Stimulated activated memory B cell treated with anti-CD40 and anti-IgM and Interleukin-4, amounts not matched to agents 10 μg/mL and 1 μg/mL and 100 μg/mL, for 72 hours (primary cell): ENCODE data around the gene RASA3.
"Not testable (repeated sequence)": the region's sequence is repeated elsewhere in the genome, so short reads cannot be mapped to it uniquely, and the experiment has no call there.

Experiments
- ATAC-seq: fragments of 150-1000 bp; cut with Tn5 transposase; 2 replicates; pipeline ENCODE4 v1.10.0; 2021
- H3K27ac Mint-ChIP-seq: one replicate; pipeline ENCODE4 v1.8.0; 2022; ENCODE audit warnings: mild to moderate bottlenecking, mixed read lengths
- H3K27me3 Mint-ChIP-seq: one replicate; pipeline ENCODE4 v1.8.0; 2022; ENCODE audit warnings: mixed read lengths
- H3K36me3 Mint-ChIP-seq: one replicate; pipeline ENCODE4 v1.8.0; 2022; ENCODE audit warnings: mixed read lengths
- H3K4me1 Mint-ChIP-seq: one replicate; pipeline ENCODE4 v1.8.0; 2022; ENCODE audit warnings: mixed read lengths
- H3K4me3 Mint-ChIP-seq: one replicate; pipeline ENCODE4 v1.8.0; 2022; ENCODE audit warnings: mild to moderate bottlenecking, moderate library complexity, mixed read lengths
- H3K9me3 Mint-ChIP-seq: one replicate; pipeline ENCODE4 v1.8.0; 2022; ENCODE audit warnings: mixed read lengths

RASA3 gene

GRCh38 chr13:114108894-114109293, 23.5 kb downstream of the RASA3 start:
- H3K9me3 Mint-ChIP-seq, result no peaks in the 10 kb centered on the region
- ATAC-seq, result no peak
- H3K4me3 Mint-ChIP-seq, result no peak overlapping the region
- peaks cover 8% of the 10 kb centered on the region for H3K36me3 Mint-ChIP-seq
- H3K4me1 Mint-ChIP-seq, result peaks cover 49% of the 10 kb centered on the region
- no peaks in the 10 kb centered on the region for H3K27me3 Mint-ChIP-seq
- peak overlapping the region; percentile 65 for H3K27ac Mint-ChIP-seq

DNA sequence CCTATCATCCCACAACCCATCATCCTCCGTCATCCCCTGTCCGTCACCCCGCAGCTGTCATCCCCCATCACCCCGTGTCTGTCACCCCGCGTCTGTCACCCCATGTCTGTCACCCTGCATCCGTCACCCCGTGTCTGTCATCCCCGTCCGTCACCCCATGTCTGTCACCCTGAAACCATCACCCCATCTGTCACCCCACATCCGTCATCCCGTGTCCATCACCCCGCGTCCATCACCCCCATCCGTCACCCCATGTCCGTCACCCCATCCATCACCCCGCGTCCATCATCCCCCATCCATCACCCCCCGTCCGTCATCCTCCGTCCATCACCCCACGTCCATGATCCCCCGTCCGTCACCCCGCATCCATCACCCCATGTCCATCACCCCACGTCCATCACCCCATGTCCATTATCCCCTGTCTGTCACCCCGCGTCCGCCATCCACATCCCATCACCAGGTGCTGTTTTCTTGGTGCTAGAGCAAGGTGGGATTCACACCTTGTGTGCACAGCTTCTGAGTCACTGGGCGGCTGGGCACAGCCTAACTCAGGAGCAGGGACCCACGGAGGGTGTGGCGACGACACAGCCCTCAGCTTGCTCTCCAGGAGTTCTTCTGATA, 24.2 kb downstream of the RASA3 start:
- no peak overlapping the region for H3K4me3 Mint-ChIP-seq
- H3K9me3 Mint-ChIP-seq, result no peaks in the 10 kb centered on the region
- H3K27me3 Mint-ChIP-seq, result no peaks in the 10 kb centered on the region
- peaks cover 47% of the 10 kb centered on the region for H3K4me1 Mint-ChIP-seq
- peak overlapping the region; percentile 65 for H3K27ac Mint-ChIP-seq
- no peak for ATAC-seq
- peaks cover 6% of the 10 kb centered on the region for H3K36me3 Mint-ChIP-seq

- Mint-ChIP-seq H3K9me3 (no peaks in the 10 kb centered on the region), H3K4me1 (peaks cover 42% of the 10 kb centered on the region), H3K27me3 (no peaks in the 10 kb centered on the region), H3K36me3 (peaks cover 6% of the 10 kb centered on the region), H3K4me3 (no peak overlapping the region), H3K27ac (peak overlapping the region; percentile 65)
- no peak for ATAC-seq
These were observed 24.7 kb downstream of the RASA3 start for GRCh38 chr13:114107686-114108081.

- no peak overlapping the region for H3K27ac Mint-ChIP-seq
- H3K27me3 Mint-ChIP-seq, result no peaks in the 10 kb centered on the region
- H3K4me1 Mint-ChIP-seq, result peaks cover 46% of the 10 kb centered on the region
- no peaks in the 10 kb centered on the region for H3K9me3 Mint-ChIP-seq
- peaks cover 6% of the 10 kb centered on the region for H3K36me3 Mint-ChIP-seq
- no peak overlapping the region for H3K4me3 Mint-ChIP-seq
- ATAC-seq, result no peak
These were observed 25.3 kb downstream of the RASA3 start for GRCh38 chr13:114106991-114107685.

DNA sequence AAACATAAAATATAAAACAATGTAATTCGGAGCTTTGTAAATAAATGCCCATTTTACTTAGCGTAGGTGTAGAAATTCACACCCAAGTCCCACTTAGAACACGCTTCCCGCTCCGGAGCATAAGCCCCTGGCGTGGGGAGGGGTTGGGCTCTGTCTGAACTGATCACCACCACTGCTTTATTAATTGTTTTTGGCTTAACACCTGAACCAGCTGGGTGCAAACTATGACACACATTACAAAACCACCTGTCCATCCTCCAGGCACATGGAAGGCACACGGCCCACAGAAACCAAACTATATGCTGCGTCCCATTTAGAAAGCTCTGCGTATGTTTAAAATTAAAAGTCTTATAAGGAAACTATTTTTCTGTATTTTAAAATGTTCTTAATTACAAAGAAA, 25.9 kb downstream of the RASA3 start:
- H3K27me3 Mint-ChIP-seq, result no peaks in the 10 kb centered on the region
- ATAC-seq, result no peak
- H3K9me3 Mint-ChIP-seq, result no peaks in the 10 kb centered on the region
- H3K27ac Mint-ChIP-seq, result no peak overlapping the region
- H3K4me1 Mint-ChIP-seq, result peaks cover 52% of the 10 kb centered on the region
- H3K36me3 Mint-ChIP-seq, result peaks cover 6% of the 10 kb centered on the region
- no peak overlapping the region for H3K4me3 Mint-ChIP-seq

GRCh38 chr13:114105521-114106225, 26.8 kb downstream of the RASA3 start:
- peaks cover 59% of the 10 kb centered on the region for H3K4me1 Mint-ChIP-seq
- no peak for ATAC-seq
- peaks cover 6% of the 10 kb centered on the region for H3K36me3 Mint-ChIP-seq

DNA sequence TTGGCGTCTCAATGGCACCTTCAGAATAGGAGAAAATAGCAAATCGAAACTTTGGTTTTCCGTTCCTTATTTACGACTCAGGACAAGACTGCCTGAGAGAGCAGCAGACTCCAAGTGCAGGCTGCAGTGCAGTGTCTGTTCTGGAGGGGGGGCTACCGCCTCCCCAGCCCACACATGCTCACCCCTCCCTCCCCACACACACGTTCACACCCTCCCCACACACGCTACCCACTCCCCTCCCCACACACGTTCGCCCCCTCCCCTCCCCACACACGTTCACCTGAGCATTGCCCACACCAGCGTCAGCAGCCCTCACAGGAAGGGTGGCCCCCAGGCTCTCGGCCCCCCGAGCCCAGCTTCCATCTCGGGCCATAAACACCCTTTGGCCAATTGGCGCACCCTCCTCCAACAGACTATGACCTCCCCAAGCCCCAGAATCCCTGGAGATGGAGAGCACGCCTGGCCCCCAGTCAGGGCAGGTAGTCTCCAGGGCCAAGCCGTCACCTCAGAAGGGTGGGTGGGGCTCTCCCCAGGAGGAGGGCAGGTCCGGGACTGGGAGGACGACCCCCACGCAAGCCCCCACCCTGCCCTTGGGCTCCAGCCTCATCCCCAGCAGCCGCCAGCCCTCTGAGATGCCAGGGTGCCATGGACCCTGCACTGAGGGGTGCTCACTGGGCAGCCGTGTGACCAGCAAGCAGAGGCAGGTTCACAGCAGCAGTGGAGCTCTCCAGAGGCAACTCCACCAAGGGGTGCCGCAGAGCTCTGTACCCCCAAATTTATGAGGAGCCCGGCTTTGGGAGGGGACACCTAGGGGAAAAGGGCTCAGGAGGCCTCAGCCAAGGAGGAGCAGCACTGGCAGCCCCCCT, 27.5 kb downstream of the RASA3 start:
- H3K9me3 Mint-ChIP-seq, result no peaks in the 10 kb centered on the region
- H3K27ac Mint-ChIP-seq, result peak overlapping the region; percentile 63
- H3K4me1 Mint-ChIP-seq, result peaks cover 59% of the 10 kb centered on the region
- peak; percentile 28 for ATAC-seq
- H3K36me3 Mint-ChIP-seq, result peaks cover 6% of the 10 kb centered on the region
- no peaks in the 10 kb centered on the region for H3K27me3 Mint-ChIP-seq
- H3K4me3 Mint-ChIP-seq, result no peak overlapping the region

More at GRCh38 chr13:114105521-114106225, 26.8 kb downstream of the RASA3 start:
- Mint-ChIP-seq H3K9me3 (no peaks in the 10 kb centered on the region), H3K27me3 (no peaks in the 10 kb centered on the region), H3K4me3 (no peak overlapping the region), H3K27ac (no peak overlapping the region)

DNA sequence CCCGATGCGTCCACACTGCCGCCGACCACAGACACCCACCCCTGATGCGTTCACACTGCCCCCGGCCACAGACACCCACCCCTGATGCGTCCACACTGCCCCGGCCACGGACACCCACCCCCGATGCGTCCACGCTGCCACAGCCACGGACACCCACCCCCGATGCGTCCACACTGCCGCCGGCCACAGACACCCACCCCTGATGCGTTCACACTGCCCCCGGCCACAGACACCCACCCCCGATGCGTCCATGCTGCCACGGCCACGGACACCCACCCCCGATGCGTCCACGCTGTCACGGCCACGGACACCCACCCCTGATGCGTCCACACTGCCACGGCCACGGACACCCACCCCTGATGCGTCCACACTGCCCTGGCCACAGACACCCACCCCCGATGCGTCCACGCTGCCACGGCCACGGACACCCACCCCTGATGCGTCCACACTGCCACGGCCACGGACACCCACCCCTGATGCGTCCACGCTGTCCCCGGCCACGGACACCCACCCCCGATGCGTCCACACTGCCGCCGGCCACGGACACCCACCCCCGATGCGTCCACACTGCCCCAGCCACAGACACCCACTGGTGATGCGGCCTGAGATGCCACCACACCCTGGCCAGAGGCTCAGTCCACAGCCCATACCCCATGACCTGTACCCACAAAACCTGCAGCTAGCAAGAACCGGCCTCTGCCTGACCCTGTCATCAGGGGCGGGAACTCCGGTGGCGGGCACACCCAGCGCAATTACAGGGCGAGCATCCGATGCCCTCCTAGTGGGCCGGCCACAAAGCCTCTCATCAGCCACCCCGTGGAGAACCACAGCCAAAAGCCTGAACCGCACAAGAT, 28.4 kb downstream of the RASA3 start:
- Mint-ChIP-seq H3K4me3 (no peak overlapping the region), H3K4me1 (peaks cover 55% of the 10 kb centered on the region), H3K27me3 (no peaks in the 10 kb centered on the region), H3K36me3 (peaks cover 6% of the 10 kb centered on the region), H3K27ac (peak overlapping the region; percentile 63), H3K9me3 (no peaks in the 10 kb centered on the region)
- peak; percentile 2 for ATAC-seq

DNA sequence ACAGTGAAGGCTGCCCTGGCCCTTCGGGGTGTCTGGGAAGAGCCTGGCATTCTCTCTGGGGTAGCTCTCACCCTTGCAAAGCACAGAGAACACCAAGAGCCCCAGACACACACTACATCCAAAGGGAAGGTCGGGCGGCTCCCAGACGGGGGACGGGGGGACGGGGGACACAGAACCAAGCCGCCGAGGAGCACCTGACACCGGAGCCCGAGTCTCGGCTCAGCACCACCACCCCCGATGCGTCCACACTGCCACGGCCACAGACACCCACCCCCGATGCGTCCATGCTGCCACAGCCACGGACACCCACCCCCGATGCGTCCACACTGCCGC, 29.2 kb downstream of the RASA3 start:
- not testable (repeated sequence) for H3K27ac Mint-ChIP-seq, H3K4me3 Mint-ChIP-seq, ATAC-seq, H3K27me3 Mint-ChIP-seq, H3K9me3 Mint-ChIP-seq, H3K36me3 Mint-ChIP-seq
- peaks cover 54% of the 10 kb centered on the region for H3K4me1 Mint-ChIP-seq

DNA sequence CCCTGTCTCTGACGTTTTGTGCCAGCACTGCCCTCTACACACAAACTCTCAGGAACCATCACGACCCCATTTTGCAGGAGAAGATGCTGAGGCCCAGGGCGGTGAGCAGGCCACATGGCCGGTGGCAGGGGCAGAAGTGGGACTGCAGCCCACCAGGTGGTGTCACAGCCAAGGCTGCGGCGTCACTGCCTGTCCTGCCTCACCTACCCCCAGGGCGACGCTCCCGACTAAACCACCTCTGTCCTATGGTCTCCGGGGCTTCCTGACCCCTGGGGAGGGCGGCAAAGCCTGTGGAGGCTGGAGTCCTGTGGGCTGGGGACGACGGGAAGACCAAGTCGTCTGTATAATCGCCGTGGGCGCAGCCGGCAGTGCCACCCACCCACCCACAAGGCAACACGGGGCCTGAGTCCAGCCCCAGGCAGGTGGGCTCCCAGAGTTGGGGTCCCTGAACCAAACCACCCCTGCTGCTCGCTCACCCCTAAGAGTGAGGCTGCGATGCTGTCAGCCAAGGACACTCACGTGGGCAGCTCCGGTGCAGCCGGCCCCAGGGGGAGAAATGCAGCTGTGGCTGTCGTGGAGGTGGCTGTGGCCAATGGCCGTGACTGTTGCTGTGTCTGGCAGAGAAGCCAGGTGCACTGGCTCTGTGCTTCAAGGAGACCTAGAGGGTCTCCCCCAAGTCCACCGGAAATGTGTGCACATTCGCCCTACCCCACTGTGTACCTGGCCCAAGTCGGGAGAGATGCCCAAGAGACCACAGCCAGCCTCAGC, 29.7 kb downstream of the RASA3 start:
- peaks cover 55% of the 10 kb centered on the region for H3K4me1 Mint-ChIP-seq
- H3K27ac Mint-ChIP-seq, result no peak overlapping the region
- H3K36me3 Mint-ChIP-seq, result no peaks in the 10 kb centered on the region
- no peak overlapping the region for H3K4me3 Mint-ChIP-seq
- no peak for ATAC-seq
- no peaks in the 10 kb centered on the region for H3K27me3 Mint-ChIP-seq
- no peaks in the 10 kb centered on the region for H3K9me3 Mint-ChIP-seq

- H3K4me3 Mint-ChIP-seq, result no peak overlapping the region
- no peaks in the 10 kb centered on the region for H3K9me3 Mint-ChIP-seq
- H3K27me3 Mint-ChIP-seq, result no peaks in the 10 kb centered on the region
- H3K4me1 Mint-ChIP-seq, result peaks cover 61% of the 10 kb centered on the region
- H3K27ac Mint-ChIP-seq, result no peak overlapping the region
- H3K36me3 Mint-ChIP-seq, result no peaks in the 10 kb centered on the region
- ATAC-seq, result no peak
These were observed 30.3 kb downstream of the RASA3 start for GRCh38 chr13:114102131-114102520.

DNA sequence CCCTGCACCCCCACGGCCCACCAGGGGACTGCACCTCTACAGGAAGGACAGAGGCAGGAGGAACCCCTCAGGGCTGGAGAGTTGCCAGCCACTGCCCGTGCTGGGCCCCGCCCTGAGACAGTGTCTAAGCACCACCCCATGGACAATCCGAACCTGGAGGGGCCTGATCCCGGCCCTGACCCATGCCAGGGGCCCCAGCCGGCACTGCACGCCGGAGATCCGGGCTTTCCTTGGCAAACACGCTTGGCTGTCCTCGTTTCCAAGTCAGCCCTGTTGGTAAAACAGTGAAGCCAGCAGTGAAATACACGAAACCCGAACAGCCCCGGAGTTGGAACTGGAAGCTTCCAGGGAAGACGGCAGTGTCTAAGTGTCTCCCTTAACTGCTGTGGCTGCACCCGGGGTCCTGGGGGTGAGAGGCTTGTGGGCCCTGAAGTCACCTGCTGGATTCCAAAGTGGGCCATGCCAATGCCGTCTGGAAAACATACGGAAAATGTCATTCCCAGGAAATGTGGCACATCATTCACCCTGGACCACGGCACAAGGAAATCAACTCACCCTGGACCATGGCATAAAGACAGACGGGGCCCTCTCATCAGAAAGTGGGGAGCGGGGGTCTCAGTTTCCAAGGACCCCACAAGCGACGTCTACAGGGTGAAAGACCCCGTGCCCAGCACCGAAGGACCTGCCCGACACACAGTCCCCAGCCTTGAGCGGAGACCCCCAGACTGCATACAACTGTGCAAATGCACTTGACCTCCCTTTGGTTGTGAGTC, 30.9 kb downstream of the RASA3 start:
- ATAC-seq, result no peak
- H3K9me3 Mint-ChIP-seq, result no peaks in the 10 kb centered on the region
- peaks cover 6% of the 10 kb centered on the region for H3K36me3 Mint-ChIP-seq
- H3K4me3 Mint-ChIP-seq, result no peak overlapping the region
- H3K27me3 Mint-ChIP-seq, result no peaks in the 10 kb centered on the region
- H3K27ac Mint-ChIP-seq, result peak overlapping the region; percentile 79
- H3K4me1 Mint-ChIP-seq, result peaks cover 67% of the 10 kb centered on the region
